Endodermal cell (in vitro differentiated cells): ENCODE results near the gene SORCS1. TPM values are rescaled to one million over a fixed set of nuclear protein-coding genes. Genes with fewer than 3 reads are reported as not detected.

Experiments used
- DNase-seq: peaks from one replicate; pipeline ENCODE4 v3.0.0-alpha.2; 2017
- H3K27ac ChIP-seq: 2 replicates; pipeline ENCODE4 v1.5.1; 2013; ENCODE audit warnings: mild to moderate bottlenecking, low read depth, low read length, moderate library complexity
- H3K27me3 ChIP-seq: 2 replicates; pipeline ENCODE4 v1.6.1; 2013; ENCODE audit warnings: mild to moderate bottlenecking, low read length, moderate library complexity; ENCODE audit not compliant: insufficient read depth, control insufficient read depth, poor library complexity, severe bottlenecking
- H3K36me3 ChIP-seq: 2 replicates; pipeline ENCODE4 v1.7.0; 2013; ENCODE audit warnings: mild to moderate bottlenecking, low read length, moderate library complexity; ENCODE audit not compliant: control insufficient read depth, insufficient read depth
- H3K4me1 ChIP-seq: one replicate; pipeline ENCODE4 v1.7.0; 2013; ENCODE audit warnings: low read length; ENCODE audit not compliant: control insufficient read depth, insufficient read depth
- H3K4me3 ChIP-seq: 2 replicates; pipeline ENCODE4 v1.5.1; 2013; ENCODE audit warnings: mild to moderate bottlenecking, low read length, moderate library complexity
- H3K9ac ChIP-seq: 2 replicates; pipeline ENCODE4 v1.6.1; 2013; ENCODE audit warnings: mild to moderate bottlenecking, low read length, moderate library complexity; ENCODE audit not compliant: poor library complexity, severe bottlenecking; ENCODE audit errors: extremely low read depth
- H3K9me3 ChIP-seq: 2 replicates; pipeline ENCODE4 v1.6.1; 2013; ENCODE audit warnings: mild to moderate bottlenecking, low read length, moderate library complexity; ENCODE audit not compliant: control insufficient read depth
- H3K27ac Mint-ChIP-seq: 2 replicates; pipeline ENCODE4 v1.8.0; 2020; ENCODE audit warnings: mixed read lengths
- H3K27me3 Mint-ChIP-seq: 2 replicates; pipeline ENCODE4 v1.8.0; 2021; ENCODE audit warnings: mild to moderate bottlenecking, mixed read lengths; ENCODE audit not compliant: insufficient read depth
- H3K36me3 Mint-ChIP-seq: 2 replicates; pipeline ENCODE4 v1.8.0; 2020; ENCODE audit warnings: low read depth, mixed read lengths
- H3K4me1 Mint-ChIP-seq: 2 replicates; pipeline ENCODE4 v1.8.0; 2020; ENCODE audit warnings: mixed read lengths
- H3K4me3 Mint-ChIP-seq: 2 replicates; pipeline ENCODE4 v1.8.0; 2020; ENCODE audit warnings: mild to moderate bottlenecking, moderate library complexity, mixed read lengths
- H3K9me3 Mint-ChIP-seq: 2 replicates; pipeline ENCODE4 v1.8.0; 2020; ENCODE audit warnings: mild to moderate bottlenecking, mixed read lengths
- WGBS, 2 experiments: methylation state at CpG; one replicate each; pipeline versions ENCODE4 v1.1.5 to v1.1.7; 2013; ENCODE audit warnings: missing lambda C conversion rate in 2 of 2, mixed read lengths in 1 of 2; ENCODE audit not compliant: insufficient coverage in 1 of 2, insufficient read length in 1 of 2; 5-methylcytosine and 5-hydroxymethylcytosine counted together
- total RNA-seq, 2 donors: library from RNA; stranded (reverse); fragmentation: NEBNext Ultra II Directional in 1 of 2; extraction: Animal tissue kit (Norgen Biotek cat#: 25700) in 1 of 2; gene quantifications; 2 replicates in 1 of 2; 3 replicates in 1 of 2; pipeline ENCODE4 v1.2.1, GENCODE V29; 2021
- TF ChIP-seq, protein P1 (sequence below): fragments of 200-600 bp; sonication (generic); conservative IDR thresholded peaks from 2 replicates; pipeline ENCODE4 v1.5.0; 2021; ENCODE audit warnings: antibody characterized with exemption, mild to moderate bottlenecking

SORCS1 gene
- total RNA-seq, 2 donors from 2014 or later, result 57.4 to 79.6 TPM

DNA sequence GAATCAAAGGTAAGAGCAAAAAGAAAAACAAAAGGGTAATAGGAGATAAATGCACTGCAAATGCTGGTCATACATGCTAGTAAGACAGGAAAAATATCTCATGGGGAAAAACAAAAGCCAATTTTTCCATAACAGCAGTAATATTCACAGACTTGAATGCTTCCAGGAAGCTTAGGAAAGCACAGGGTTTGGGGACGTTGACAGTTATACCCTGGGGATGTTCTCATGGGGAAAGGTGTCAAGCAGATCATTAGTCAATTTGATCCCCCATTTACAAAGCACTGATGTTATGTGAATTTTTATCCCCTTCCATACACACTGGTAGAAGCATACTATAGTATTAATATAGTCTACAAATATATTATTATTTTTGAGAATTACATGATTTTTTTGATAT lies 232.7 kb downstream of the SORCS1 start:
- Histone ChIP-seq H3K27ac (no peak overlapping the region), H3K27me3 (no peaks in the 10 kb centered on the region), H3K4me1 (peaks cover 8% of the 10 kb centered on the region), H3K36me3 (peaks cover 2% of the 10 kb centered on the region), H3K9ac (no peak overlapping the region), H3K4me3 (no peak overlapping the region), H3K9me3 (no peaks in the 10 kb centered on the region)
- H3K27me3 Mint-ChIP-seq, result no peaks in the 10 kb centered on the region
- H3K36me3 Mint-ChIP-seq, result peaks cover 8% of the 10 kb centered on the region
- WGBS, 2 experiments, result 73% methylated on average over 1 of the region's 1 CpG; no CpG with 5 or more reads in 1 of the 2 experiments
- H3K4me3 Mint-ChIP-seq, result no peak overlapping the region
- H3K4me1 Mint-ChIP-seq, result peaks cover 38% of the 10 kb centered on the region
- DNase-seq, result no peak
- TF ChIP-seq, protein P1, sequence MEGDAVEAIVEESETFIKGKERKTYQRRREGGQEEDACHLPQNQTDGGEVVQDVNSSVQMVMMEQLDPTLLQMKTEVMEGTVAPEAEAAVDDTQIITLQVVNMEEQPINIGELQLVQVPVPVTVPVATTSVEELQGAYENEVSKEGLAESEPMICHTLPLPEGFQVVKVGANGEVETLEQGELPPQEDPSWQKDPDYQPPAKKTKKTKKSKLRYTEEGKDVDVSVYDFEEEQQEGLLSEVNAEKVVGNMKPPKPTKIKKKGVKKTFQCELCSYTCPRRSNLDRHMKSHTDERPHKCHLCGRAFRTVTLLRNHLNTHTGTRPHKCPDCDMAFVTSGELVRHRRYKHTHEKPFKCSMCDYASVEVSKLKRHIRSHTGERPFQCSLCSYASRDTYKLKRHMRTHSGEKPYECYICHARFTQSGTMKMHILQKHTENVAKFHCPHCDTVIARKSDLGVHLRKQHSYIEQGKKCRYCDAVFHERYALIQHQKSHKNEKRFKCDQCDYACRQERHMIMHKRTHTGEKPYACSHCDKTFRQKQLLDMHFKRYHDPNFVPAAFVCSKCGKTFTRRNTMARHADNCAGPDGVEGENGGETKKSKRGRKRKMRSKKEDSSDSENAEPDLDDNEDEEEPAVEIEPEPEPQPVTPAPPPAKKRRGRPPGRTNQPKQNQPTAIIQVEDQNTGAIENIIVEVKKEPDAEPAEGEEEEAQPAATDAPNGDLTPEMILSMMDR, result no peak
- no peak overlapping the region for H3K27ac Mint-ChIP-seq
- peaks cover 9% of the 10 kb centered on the region for H3K9me3 Mint-ChIP-seq

DNA sequence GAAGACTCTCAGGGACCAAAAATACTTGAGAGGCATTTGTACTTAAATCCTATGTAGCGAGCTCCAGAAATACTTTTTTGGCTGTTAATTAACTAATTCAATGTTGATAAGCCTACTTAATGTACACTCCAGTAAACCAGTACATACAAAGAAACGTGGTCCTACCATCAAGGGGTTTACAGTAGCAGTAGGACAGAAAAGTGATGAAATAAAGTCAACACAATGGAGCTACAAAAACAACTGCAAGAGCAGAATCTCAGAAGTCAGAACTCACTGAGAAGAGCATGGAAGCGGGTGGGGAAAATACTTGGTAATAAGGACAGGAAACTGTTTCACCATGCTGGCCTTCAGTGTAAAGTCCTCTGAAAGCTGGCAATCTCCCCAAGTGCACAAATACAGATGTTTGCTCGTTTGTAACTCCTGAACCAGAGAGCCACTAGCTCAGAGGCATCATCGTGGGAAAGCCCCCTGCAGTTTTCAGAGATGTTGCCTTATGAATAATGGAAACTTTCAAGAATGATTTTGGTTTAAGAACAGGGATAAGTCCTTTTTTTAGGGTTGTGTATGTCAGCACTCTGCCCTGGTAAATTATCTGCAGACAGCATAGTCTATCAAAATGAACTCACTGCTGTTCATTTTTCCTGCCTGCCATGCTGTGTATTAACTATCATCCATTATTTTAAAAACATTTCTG lies 233.2 kb downstream of the SORCS1 start:
- H3K27me3 ChIP-seq, result no peaks in the 10 kb centered on the region
- no peaks in the 10 kb centered on the region for H3K27me3 Mint-ChIP-seq

DNA sequence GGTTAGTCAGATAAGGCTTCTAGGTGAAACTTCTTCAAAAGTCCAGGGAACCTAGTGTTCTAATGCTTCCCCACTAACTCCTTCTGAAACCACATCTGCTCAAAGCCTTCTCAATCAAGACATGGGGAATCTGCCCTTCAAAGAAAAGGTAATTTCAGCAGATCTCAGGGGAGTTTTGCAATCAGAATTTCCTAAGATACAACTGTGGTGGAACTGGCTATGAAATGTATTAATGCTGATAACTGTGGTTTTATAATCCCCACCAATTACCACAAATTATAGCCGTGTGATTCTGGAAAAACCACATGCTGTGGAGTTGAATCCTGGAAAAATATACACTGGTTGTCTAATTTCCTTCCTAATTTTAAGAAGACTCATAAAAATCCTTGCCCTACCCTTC lies 233.8 kb downstream of the SORCS1 start:
- TF ChIP-seq, protein P1, result no peak
- WGBS, 2 experiments, result 100% methylated on average over 1 of the region's 1 CpG; no CpG with 5 or more reads in 1 of the 2 experiments
- no peak for DNase-seq
- Histone ChIP-seq H3K4me1 (peaks cover 8% of the 10 kb centered on the region), H3K9me3 (no peaks in the 10 kb centered on the region), H3K27ac (no peak overlapping the region), H3K4me3 (no peak overlapping the region), H3K36me3 (peaks cover 9% of the 10 kb centered on the region), H3K9ac (no peak overlapping the region), H3K27me3 (no peaks in the 10 kb centered on the region)
- Mint-ChIP-seq H3K9me3 (peaks cover 9% of the 10 kb centered on the region), H3K36me3 (peaks cover 8% of the 10 kb centered on the region), H3K27me3 (no peaks in the 10 kb centered on the region), H3K27ac (no peak overlapping the region), H3K4me3 (no peak overlapping the region), H3K4me1 (peaks cover 38% of the 10 kb centered on the region)

More for the DNA sequence above, 233.2 kb downstream of the SORCS1 start:
- 56 to 82% methylated on average over 3 to 5 of the region's 5 CpGs for WGBS, 2 experiments
- no peak overlapping the region for H3K27ac ChIP-seq
- peaks cover 38% of the 10 kb centered on the region for H3K4me1 Mint-ChIP-seq
- H3K4me3 ChIP-seq, result no peak overlapping the region
- H3K27ac Mint-ChIP-seq, result no peak overlapping the region
- peaks cover 8% of the 10 kb centered on the region for H3K4me1 ChIP-seq
- H3K36me3 Mint-ChIP-seq, result peaks cover 8% of the 10 kb centered on the region
- H3K36me3 ChIP-seq, result peaks cover 8% of the 10 kb centered on the region
- H3K9me3 Mint-ChIP-seq, result peaks cover 9% of the 10 kb centered on the region
- TF ChIP-seq, protein P1, result no peak
- H3K4me3 Mint-ChIP-seq, result no peak overlapping the region
- DNase-seq, result no peak
- no peaks in the 10 kb centered on the region for H3K9me3 ChIP-seq
- no peak overlapping the region for H3K9ac ChIP-seq
